Measurements from ENCODE around the gene APH1A.

APH1A gene

DNA sequence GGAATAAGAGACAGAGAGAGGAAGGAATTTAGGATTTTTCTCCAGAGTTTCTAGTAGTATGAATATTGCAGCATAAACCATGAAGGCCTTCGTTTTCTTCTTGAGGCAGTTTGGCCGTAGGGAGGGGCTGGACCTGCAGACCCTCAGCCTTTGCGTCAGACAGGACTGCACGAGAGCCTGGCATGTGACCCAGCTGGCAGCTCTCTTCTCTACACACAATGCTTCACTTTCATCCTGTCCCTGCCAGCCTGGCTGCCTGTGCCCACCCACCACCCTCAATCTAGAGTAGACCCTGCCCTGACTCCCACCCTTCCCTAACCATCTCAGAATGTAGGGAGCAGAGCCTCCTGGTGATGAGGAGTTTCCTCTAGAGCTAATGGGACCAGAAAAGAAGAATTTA lies 9.6 kb downstream of the APH1A start:
- H3K9me3 ChIP-seq (ENCODE audit: control insufficient read depth, insufficient read depth, low read length): no peaks in the 10 kb centered on the region
- H3K4me3 ChIP-seq (ENCODE audit: low read length): no peak overlapping the region
- H3K4me1 ChIP-seq (ENCODE audit: control insufficient read depth, low read length): peaks cover 35% of the 10 kb centered on the region
- no peaks in the 10 kb centered on the region for H3K36me3 ChIP-seq (ENCODE audit: control insufficient read depth, low read length)
- TF ChIP-seq EZH2phosphoT487 (IDR thresholded peaks at IDR 0.05; ENCODE audit: borderline replicate concordance, low read length) (no peak), CTCF (IDR thresholded peaks at IDR 0.05; ENCODE audit: low read depth, low read length, poor library complexity, severe bottlenecking) (no peak)
- no peaks in the 10 kb centered on the region for H3K79me2 ChIP-seq (ENCODE audit: control insufficient read depth, low read length)
- no peaks in the 10 kb centered on the region for H4K20me1 ChIP-seq (ENCODE audit: control insufficient read depth, insufficient read depth, low read depth, low read length)
- H3K27me3 ChIP-seq (ENCODE audit: control insufficient read depth, low read length): peaks cover 42% of the 10 kb centered on the region
- no peaks in the 10 kb centered on the region for H3K9me2 ChIP-seq (replicated peaks; ENCODE audit: control insufficient read depth, low read length)
- H3K4me2 ChIP-seq (ENCODE audit: low read length): no peak overlapping the region
- H3K27ac ChIP-seq (ENCODE audit: low read depth, low read length): no peak overlapping the region
- H3F3A ChIP-seq (ENCODE audit: control insufficient read depth, insufficient read depth): peaks cover 4% of the 10 kb centered on the region

DNA sequence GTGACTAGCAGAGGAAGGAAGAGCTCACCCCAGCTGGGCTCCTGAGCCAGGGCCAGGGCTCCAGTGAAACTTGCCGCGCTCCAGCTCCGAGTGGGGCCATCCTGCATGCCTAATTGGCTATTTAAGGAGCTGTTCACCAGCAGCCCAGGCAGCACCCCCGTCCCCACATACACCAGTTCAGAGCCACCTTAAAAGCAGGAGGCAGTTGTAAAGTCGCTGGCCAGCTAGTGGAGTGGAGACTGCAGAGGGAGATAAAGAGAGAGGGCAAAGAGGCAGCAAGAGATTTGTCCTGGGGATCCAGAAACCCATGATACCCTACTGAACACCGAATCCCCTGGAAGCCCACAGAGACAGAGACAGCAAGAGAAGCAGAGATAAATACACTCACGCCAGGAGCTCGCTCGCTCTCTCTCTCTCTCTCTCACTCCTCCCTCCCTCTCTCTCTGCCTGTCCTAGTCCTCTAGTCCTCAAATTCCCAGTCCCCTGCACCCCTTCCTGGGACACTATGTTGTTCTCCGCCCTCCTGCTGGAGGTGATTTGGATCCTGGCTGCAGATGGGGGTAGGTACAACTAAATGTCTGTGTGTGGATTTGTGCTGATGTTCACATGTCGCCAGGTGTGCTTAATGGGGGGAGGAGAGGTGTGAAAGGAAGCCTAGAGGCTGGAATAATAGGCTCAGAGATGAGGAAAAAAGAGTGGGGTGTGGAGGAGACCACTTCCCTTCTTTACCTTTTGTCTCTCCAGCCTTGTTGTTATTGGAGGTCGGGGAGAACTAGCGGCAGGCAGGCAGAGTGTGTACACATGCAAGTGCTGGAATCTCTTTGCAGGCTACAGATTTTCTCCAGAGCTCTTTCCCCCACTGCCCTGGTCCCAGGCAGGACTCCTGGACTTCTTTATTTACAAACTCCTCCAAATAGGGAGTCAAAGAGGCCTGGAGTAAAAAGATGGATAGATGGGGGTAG lies 10.9 kb downstream of the APH1A start, which contains the start of gene CA14:
TSS of gene CA14 (plus strand) at position 151 of the 962 bp plus-strand sequence. CDS start at position 506, 355 bp downstream.
- H3F3A ChIP-seq (ENCODE audit: control insufficient read depth, insufficient read depth): no peaks in the 10 kb centered on the region
- peaks cover 29% of the 10 kb centered on the region for H3K4me1 ChIP-seq (ENCODE audit: control insufficient read depth, low read length)
- TF ChIP-seq EZH2phosphoT487 (IDR thresholded peaks at IDR 0.05; ENCODE audit: borderline replicate concordance, low read length) (no peak), CTCF (IDR thresholded peaks at IDR 0.05; ENCODE audit: low read depth, low read length, poor library complexity, severe bottlenecking) (no peak)
- no peak within 1 kb of the TSS for H3K4me2 ChIP-seq (ENCODE audit: low read length)
- no peak within 1 kb of the TSS for H3K4me3 ChIP-seq (ENCODE audit: low read length)
- no peak within 1 kb of the TSS for H3K27ac ChIP-seq (ENCODE audit: low read depth, low read length)
- no peaks in the 10 kb centered on the region for H3K9me2 ChIP-seq (replicated peaks; ENCODE audit: control insufficient read depth, low read length)
- H3K79me2 ChIP-seq (ENCODE audit: control insufficient read depth, low read length): no peaks in the 10 kb centered on the region
- no peaks in the 10 kb centered on the region for H4K20me1 ChIP-seq (ENCODE audit: control insufficient read depth, insufficient read depth, low read depth, low read length)
- H3K36me3 ChIP-seq (ENCODE audit: control insufficient read depth, low read length): no peaks in the 10 kb centered on the region
- peaks cover 42% of the 10 kb centered on the region for H3K27me3 ChIP-seq (ENCODE audit: control insufficient read depth, low read length)
- no peaks in the 10 kb centered on the region for H3K9me3 ChIP-seq (ENCODE audit: control insufficient read depth, insufficient read depth, low read length)

DNA sequence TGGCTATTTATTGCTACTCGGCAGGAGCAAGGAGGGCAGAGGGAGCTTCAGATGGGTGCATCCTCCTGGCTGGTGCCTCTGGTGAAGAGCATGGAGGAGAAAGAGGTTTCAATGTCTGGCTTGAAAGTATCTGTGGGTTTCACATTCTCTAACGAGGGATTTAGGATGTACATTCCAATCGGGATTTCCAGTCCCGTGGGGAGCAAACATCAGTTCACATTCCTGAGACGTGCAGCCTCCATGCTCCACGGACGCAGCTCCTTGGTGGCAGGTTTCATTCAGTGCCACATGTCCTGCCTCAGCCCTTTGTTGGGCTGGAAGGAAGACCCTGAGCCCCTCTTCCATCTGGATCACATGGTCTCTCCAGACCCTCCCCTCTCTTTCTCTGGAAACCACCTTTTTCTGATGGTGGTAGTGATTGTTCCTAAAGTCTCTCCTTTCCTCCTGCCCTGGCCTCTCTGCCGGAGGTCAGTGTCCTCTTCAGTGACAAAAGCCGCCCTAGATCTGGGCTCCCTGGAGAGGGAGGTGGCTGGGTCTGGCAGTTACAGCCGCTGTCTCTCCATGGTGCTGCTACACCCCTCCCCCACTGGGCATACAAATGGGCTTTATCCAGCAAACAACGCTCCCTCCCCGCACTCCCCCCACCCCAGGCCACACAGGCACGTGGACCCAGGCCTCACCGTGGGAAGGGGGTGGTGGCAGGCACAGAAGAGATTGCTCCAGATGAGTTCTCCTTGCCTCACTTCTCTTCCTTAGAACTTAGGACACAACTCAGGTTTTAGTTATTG lies 12.1 kb downstream of the APH1A start:
- peaks cover 42% of the 10 kb centered on the region for H3K27me3 ChIP-seq (ENCODE audit: control insufficient read depth, low read length)
- H3K4me3 ChIP-seq (ENCODE audit: low read length): no peak overlapping the region
- peak overlapping the region; percentile 70 for H3K4me2 ChIP-seq (ENCODE audit: low read length)
- TF ChIP-seq CTCF (IDR thresholded peaks at IDR 0.05; ENCODE audit: low read depth, low read length, poor library complexity, severe bottlenecking) (no peak), EZH2phosphoT487 (IDR thresholded peaks at IDR 0.05; ENCODE audit: borderline replicate concordance, low read length) (no peak)
- H3K9me3 ChIP-seq (ENCODE audit: control insufficient read depth, insufficient read depth, low read length): no peaks in the 10 kb centered on the region
- no peaks in the 10 kb centered on the region for H4K20me1 ChIP-seq (ENCODE audit: control insufficient read depth, insufficient read depth, low read depth, low read length)
- peaks cover 25% of the 10 kb centered on the region for H3K4me1 ChIP-seq (ENCODE audit: control insufficient read depth, low read length)
- H3K36me3 ChIP-seq (ENCODE audit: control insufficient read depth, low read length): no peaks in the 10 kb centered on the region
- no peaks in the 10 kb centered on the region for H3K79me2 ChIP-seq (ENCODE audit: control insufficient read depth, low read length)
- H3F3A ChIP-seq (ENCODE audit: control insufficient read depth, insufficient read depth): no peaks in the 10 kb centered on the region
- H3K9me2 ChIP-seq (replicated peaks; ENCODE audit: control insufficient read depth, low read length): no peaks in the 10 kb centered on the region
- H3K27ac ChIP-seq (ENCODE audit: low read depth, low read length): no peak overlapping the region

Measured in DOHH2 (cell line).